GM19452 (cell line): Measurements from ENCODE around the gene KCNMA1.

Experiments
- ATAC-seq: cut with Tn5 transposase; IDR thresholded peaks from one replicate; pipeline ENCODE4 v1.9.1; 2021; ENCODE audit not compliant: unreplicated experiment

Gene KCNMA1

DNA sequence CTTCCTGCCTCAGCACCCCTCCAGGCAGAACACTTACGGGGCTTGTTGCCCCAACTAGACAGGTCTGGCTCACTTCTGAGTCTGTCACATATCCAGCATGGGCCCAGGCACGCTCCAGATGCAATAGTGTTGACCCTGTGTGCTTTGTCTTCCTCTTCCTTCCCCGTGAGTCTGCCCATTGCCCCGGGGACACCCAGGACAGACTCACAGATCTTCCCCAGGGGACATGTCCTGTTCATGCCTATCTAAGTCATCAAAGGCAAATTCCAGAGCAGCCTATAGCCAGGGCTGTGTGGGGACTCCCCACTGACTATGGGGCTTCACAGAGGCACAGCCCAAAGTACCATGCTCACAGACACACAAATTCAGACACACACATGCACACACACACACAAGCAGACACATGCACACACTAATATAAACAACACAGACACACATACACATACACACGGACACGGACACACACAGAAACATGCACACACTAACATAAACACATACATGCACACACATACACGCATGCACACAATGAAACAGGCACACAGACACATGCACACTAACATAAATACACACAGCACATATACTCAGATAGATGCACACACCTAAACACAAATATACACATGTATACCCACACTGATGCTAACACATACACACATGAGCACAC lies 175.8 kb downstream of the KCNMA1 start:
- no peak for ATAC-seq

DNA sequence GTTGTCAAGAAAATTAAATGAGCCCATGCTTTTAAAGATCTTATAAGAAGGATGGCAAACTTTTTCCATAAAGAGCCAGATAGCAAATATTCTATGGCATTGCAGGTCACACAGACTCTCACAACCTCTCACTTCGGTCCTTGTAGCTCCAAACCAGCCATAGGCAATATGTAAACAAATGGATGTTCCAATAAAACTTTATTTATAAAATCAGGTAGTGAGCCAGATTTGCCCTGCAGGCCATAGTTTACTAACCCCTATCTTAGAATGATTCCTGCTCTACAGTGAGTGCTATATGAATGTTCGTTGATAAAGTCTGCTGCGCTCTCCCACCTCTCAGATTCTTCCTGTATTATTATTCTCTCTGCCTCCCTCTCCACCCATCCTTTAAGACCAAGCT lies 177.7 kb downstream of the KCNMA1 start:
- ATAC-seq: no peak

DNA sequence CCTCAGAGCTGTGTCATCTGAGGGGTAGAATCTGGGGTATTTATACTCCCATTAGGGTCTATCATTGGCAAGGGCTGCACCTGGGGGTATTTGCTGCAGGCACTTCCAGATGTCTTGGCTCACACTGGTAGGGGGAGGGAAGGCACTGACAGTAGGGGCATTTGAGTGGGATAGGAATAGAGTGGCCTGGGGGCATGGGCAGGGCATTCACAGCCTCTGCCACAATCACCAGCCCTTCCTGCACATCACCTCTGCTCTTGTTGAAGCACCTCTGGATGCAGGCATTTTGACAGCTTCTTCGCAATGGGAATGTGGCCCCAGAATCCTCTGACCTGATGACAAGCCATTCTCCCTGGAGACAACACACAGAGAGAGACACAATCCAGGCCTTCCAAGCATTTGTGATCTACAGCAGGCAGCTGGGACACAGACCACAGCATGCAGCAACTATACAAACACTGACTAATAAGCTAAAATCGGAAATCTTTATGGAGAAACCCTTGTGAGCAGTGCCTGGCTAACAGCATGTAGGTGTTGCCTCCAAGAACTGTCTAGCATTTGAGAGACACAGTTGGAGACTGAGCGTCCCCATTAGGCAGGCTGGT lies 178.5 kb downstream of the KCNMA1 start:
- ATAC-seq: no peak

DNA sequence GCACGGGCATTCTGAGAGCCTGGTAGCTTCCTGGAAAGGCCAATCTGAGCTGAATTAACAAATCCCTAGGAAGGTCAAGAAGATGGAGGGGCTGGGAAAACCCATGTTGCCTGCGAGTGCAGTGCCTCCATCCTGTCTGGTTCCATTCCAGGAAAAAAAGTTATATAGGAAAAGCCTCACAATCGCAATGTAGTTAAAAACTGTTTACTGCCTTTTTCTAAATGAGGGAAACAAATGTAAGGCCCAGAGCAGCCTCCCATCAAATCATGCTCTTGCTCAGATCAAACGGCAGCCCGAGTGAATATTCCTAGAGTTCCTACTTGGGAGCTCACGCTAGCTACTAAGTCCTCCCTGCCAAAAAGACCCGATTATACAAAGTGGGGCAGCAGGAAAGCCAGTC lies 179.9 kb downstream of the KCNMA1 start:
- no peak for ATAC-seq

DNA sequence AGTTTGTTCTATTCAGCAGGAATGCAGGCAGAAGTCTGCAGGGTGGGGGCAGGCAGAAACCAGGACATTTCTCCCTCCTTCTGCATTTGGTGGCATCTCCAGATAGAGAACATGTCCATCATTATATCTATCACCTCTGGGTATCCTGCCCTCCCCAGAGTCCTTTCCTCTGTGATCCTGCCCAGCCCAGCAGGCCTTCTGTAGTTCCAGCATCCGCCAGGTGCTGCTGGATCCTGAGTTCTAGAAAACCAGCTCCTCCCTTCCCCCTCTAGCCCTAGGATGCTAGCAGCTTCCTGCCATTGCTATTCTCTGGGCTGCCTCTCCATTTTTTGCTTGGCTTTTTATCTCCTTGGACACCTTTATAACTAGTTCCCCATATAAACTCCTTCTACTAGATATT lies 180.3 kb downstream of the KCNMA1 start:
- no peak for ATAC-seq

DNA sequence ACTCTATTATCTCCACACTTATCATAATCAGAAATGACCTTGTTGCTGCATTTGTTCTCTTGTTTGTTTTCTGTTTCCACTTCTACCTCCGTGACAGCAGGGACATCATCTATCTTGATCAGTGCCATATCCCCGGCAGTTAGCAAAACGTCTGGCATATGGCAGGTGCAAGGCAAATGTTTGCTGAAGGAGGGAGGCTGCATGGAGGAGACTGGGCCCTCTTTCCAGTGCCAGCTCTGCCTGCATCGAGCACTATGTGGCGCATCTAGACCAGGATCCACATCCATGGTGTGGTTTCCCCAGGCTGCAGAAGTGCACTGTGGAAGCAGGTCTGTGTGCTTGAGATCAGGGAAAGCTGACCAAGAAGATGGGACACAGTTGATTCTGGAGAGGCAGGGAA lies 181.2 kb downstream of the KCNMA1 start:
- ATAC-seq: no peak

DNA sequence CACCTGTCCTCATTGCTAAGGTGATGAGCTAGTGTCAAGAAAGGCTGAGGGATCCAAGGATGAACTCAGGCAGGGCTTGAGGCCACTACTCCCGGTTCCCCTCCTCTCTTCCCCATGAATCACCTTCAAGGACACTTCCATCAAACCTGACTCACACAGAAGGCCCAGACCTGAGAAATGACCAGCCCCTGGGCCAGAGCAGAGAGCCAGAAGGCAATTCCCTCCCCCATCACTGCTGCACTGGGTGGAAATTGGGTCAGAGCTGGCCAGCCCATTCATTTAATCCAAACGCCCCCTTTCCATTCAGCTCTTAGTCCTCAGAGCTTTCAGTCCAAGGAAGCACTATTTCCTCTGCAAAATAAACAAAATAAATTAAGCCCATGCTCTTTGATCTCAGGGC lies 182.0 kb downstream of the KCNMA1 start:
- no peak for ATAC-seq

DNA sequence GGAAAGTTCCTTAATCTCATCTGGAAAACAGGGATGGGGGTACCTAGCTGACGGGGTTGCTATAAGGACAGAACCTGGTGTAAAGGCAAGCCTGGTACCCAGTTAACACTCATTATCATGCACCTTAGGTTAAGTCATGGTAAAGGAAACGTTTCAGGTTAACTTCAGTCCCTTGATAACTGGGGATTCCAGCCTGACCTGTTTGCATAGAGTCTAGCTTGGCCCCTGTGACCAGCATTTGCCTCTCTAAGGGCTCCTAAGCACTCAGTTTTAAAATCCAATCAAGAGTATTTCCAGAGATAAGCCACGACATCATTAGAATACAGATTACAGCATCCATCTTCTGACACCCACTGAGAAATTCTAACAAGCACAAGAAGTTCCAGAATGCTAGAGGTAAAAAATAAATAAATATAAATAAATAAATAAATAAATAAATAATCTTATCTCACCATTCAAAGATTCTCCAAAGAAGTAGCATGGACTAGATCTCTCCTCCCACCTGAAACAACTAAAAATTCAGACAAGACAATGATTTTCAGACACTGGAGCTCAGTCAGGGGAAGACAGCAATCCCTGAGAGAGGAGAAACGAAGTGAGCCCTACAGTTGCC lies 184.6 kb downstream of the KCNMA1 start:
- no peak for ATAC-seq

DNA sequence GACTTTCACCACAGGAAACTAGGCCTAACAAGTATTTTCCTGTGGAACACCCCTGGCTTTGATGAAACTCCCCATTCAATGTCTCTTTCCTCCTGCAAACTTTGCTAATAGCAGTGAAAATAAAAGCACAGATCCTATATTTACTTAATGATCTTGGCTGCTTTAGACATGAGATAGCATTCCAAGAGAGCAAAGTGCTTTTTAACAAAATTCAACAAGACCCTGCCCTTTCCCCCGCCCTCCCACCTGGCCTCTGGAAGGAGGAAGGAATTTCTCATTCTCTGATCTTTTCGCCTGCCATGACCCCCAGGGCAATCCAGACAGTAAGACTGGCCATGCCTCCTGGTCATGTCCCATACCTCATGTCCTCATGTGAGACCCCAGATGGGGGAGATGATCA lies 185.7 kb downstream of the KCNMA1 start:
- ATAC-seq: no peak

DNA sequence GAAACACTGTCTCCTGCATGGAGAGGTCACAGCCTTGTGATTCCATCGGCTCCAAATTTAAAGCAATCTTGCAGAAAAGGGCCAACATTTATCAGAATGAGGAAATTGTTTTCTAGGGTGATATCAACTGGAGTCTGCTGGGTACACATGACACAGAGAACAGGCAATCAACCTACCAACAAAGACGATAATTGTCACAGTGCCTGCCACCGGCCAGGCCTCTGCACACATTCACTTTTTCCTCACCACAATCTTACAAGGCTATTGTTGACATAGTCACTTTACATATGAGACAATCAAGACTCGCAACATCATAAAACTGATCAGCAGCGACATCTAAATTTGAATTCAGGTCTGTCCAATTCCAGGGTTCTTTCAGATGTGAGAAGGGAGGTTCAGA lies 189.4 kb downstream of the KCNMA1 start:
- ATAC-seq: no peak

DNA sequence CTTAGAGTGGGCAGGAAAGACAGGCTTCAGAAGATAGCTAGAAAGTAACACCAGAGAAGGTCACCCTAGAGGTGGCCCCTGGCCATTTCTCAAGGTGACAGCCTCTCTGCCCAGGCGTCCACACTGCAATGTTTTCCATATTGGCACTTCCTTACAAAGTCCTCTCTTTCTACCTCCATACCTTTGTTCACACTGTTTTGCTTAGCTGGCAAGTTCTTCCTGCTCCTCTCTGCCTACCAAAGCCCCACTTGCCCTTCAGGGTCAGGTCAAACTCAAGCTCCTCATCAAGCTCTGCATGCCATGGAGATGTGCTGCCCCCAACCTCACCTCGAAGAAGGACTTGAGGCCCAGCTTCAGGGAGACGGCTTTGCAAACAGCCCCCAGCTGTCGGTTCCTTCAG lies 190.9 kb downstream of the KCNMA1 start:
- no peak for ATAC-seq

DNA sequence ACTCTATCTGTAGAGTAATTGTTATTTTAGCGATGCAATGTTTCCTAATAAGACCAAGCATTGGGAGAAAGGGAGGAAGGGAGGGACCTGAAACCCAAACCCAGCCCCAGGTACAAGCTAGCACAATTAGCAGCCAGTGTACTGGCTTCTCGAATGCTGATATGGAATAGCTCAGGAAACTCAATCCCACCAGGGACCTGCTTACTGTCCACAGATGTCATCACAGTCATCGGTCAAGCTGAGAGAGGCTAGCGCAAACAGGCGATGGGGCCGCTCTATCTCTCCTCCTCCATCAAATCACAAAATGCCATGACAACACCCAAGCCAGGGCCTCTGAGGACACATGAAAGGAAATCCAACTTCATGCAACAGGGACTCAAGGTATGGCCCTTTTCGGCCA lies 192.1 kb downstream of the KCNMA1 start:
- ATAC-seq: no peak

DNA sequence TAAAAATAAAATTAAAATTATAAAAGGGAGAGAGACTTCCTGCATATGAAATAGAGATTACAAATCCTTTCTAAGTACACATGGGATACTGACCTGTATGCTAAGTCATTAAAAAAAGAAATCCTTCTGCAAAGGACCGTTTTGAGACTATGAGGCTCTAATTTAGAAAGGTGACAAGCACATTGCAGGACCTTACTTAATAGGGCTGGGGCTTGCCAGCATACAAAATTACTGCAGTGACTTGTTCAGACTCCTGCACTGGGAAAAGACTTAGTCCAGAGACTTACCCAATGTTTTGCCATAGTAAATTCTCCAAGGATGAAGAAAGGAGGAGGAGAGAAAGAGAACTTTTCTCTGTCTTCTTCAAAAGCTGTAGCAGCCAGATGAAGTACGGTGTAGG lies 193.6 kb downstream of the KCNMA1 start:
- no peak for ATAC-seq

DNA sequence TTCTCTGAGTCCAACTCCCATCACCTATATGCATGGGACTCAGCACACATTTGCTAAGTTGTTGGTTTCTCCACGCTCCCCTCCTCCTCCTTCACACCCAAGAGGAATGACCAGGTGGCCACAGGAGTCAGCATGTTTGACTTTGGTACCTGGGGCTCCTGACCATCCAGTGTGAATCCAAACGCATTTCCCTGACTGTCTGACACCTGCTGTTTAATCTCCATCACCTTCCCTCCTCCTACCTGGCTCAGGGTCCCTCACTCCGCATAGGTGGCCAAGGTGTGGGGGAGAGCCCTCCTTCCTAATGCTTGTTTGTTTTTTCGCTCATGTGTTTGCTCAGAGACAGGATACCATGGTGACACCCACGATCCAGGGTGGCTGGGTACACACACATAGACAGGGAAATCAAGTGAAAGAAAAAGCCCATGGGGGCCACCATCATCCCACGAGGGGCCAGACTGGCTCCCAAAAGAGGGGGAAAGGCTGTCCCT lies 194.9 kb downstream of the KCNMA1 start:
- ATAC-seq: no peak

DNA sequence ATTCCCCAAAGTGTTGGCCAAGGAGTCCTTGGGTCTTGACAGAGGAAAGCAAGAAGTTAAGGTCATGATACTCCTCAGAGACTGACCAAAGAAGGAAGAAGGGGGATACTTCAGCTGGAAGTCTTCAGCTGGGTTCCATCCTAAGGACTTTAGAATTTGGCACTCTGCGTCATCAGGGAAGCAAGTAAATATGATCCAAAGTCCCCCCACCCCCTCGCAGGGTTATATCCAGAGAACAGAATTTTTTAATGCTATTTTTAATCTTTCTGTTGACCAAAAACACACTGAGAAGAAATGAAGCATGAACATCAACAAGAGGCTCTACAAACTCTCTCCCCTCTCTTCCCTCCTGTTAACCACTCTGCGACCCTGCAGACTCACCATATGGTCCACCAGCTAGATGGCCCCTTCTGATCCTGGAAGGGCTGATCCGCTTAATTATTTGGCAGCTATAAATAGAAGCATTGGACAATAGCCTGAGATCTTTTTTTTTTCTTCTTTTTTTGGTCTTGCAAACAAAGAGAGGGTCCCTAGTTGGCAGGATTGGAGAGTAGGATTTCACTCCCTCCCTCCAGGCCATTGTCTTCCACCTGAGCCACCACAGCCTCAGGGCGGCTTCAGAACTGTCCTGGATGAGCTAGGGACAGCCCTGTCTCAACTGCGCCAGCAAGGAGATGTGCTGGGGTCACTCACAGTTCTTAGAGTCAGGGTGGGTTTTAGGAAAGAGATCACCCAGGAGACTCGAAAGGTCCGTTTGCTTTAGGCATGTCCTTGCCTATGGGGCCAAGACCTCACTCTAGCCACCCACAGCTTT lies 196.0 kb downstream of the KCNMA1 start:
- no peak for ATAC-seq

DNA sequence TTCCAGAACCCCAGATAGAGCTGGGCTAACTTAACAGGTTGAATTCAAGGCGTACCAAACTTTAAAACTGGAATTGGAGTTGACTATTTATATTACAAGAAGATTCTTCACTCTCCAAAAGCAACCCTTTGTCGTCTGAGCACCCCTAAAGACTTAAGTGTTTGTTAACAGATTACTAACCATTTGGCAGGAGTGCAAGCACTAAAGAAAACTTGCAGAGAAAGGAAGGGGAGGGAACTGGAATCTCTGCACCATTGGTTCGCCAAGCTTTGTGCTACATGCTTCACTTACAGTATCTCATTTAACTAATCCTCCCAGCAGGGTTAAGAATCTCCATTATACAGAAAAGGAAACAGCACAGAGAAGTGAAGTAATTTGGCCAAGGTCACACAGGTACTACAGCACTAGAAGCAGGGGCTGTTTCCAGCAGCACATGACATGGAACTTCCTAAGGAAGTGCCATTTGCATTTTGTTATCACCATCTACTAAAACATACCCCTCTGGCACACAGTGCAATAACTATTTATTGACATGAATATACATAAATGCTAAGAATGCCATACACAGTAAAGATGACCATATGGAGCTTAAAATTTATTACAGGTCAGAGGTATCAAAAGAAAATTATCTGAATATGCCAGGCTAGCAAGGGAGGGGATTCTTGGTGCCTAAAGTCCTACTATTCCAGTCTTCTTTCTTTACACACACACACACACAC lies 201.2 kb downstream of the KCNMA1 start:
- no peak for ATAC-seq

DNA sequence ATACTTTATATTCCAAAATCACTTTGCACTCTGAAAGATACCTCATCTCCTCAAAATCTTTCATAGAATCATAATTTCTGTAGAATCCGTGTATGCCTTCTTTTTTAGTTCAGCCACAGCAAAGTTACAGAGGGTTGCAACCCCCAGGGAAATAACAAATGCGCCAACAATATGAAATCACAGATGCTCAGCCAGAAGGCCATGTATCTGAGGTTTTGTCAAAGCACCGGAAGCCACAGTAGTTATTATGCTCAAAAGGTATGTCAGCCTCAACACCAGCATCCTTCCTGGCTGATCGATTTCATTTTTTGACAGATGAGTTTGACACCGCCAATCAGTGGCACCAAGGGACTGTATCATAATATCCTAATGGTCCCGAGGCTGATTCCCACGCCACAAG lies 204.1 kb downstream of the KCNMA1 start:
- no peak for ATAC-seq

DNA sequence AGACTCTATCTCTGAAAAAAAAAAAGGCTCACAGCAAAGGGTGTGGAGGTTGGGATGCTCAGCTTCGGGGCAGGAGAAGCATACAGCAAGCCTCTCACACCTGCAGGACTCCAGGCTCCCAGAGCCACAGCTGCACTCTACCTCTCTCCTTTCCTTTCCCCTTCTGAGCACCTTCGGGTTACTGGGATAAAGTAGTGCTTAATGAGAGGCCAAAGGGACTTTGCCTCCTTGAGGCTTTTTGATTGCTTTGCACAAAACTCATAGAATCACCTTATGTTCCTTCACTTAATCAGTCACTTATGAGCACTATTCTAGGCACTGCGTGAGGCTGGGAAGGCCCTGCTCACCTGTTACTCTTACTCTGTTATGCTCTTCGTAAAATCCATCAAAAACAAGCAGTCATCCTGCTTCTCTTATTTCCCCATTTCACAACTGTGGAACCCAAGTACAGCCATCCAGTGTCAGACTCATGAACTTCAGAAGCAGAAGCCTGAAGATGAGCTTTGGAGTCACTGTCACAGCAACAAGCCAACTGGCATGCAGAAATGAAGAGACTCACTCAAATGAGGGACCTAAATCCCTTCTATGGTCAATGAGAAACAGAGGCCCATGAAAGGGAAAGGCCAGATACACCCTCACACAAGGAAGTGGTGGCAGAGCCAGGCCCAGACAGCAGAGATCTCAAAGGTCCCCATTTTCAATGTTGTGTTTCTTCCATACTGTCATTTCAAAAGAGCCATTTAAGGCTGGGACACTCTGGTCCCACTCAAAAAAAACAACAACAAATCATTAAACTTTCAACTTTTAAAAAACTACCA lies 205.4 kb downstream of the KCNMA1 start:
- ATAC-seq: no peak

DNA sequence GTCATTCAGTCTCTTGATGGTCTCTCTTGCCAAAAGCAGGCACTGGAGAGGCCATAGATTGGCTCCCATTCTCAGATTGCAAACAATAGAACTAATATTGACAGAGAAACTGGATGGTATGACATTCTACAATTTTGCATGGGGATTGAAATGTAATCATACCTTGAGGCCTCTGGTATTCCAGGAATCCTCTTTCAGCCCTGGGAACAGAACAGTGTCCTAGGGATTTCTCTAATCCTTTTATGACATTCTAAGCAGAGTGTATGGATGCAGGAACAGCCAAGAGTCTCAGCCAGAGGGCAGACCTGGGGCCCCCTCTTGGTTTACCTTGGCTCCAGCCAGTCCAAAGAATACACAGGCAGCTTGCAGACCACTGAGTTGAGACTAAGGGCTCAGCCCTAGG lies 206.4 kb downstream of the KCNMA1 start:
- no peak for ATAC-seq

DNA sequence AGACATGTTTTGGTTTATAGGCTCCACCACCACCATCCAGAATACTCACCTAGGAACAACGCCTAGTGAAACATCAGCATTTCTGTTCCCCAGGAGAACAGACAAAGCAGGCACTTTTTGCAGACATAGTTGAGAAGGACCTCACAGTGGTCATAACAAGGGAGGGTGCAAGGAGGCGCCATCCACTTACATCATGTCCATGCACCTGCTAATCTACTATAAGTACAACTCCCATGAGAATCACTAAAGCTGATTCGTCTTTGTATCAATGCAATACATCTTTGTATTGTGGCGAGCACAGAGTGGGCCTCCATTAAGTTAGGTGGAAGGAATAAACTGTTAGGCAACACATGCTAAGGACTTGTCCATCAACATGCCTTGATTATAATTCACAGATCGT lies 207.1 kb downstream of the KCNMA1 start:
- no peak for ATAC-seq
